ENCODE data around the gene IL12RB2.

IL12RB2 gene

GRCh38 chr1:67371043-67371442 lies 63.4 kb downstream of the IL12RB2 start:
- no peak for TF ChIP-seq CTCF (IDR thresholded peaks at IDR 0.05; ENCODE audit: unreplicated experiment in 3 of 3)
- H3K4me3 Mint-ChIP-seq, result no peak overlapping the region

GRCh38 chr1:67371681-67372080 lies 64.0 kb downstream of the IL12RB2 start:
- H3K4me1 Mint-ChIP-seq, result peaks cover 3% of the 10 kb centered on the region
- H3K36me3 Mint-ChIP-seq (ENCODE audit: low read depth), result no peaks in the 10 kb centered on the region
- H3K27ac Mint-ChIP-seq, result no peak overlapping the region
- no peak for TF ChIP-seq CTCF (IDR thresholded peaks at IDR 0.05; ENCODE audit: unreplicated experiment in 3 of 3)
- peaks cover 9% of the 10 kb centered on the region for H3K27me3 Mint-ChIP-seq (ENCODE audit: low read depth)
- H3K4me3 Mint-ChIP-seq, result no peak overlapping the region
- H3K9me3 Mint-ChIP-seq, result no peaks in the 10 kb centered on the region

More at GRCh38 chr1:67371043-67371442, 63.4 kb downstream of the IL12RB2 start:
- Mint-ChIP-seq H3K4me1 (peaks cover 3% of the 10 kb centered on the region), H3K27ac (no peak overlapping the region), H3K9me3 (no peaks in the 10 kb centered on the region), H3K36me3 (ENCODE audit: low read depth) (no peaks in the 10 kb centered on the region), H3K27me3 (ENCODE audit: low read depth) (peaks cover 9% of the 10 kb centered on the region)

- TF ChIP-seq CTCF (IDR thresholded peaks at IDR 0.05; ENCODE audit: unreplicated experiment in 3 of 3), result no peak
- Mint-ChIP-seq H3K4me1 (peaks cover 3% of the 10 kb centered on the region), H3K9me3 (no peaks in the 10 kb centered on the region)
Measured at GRCh38 chr1:67372136-67372535, 64.5 kb downstream of the IL12RB2 start.

GRCh38 chr1:67372898-67373297 lies 65.2 kb downstream of the IL12RB2 start:
- Mint-ChIP-seq H3K27ac (no peak overlapping the region), H3K4me1 (peaks cover 3% of the 10 kb centered on the region), H3K4me3 (no peak overlapping the region), H3K9me3 (no peaks in the 10 kb centered on the region), H3K27me3 (ENCODE audit: low read depth) (peaks cover 4% of the 10 kb centered on the region), H3K36me3 (ENCODE audit: low read depth) (no peaks in the 10 kb centered on the region)
- no peak for TF ChIP-seq CTCF (IDR thresholded peaks at IDR 0.05; ENCODE audit: unreplicated experiment in 3 of 3)

More at GRCh38 chr1:67372136-67372535, 64.5 kb downstream of the IL12RB2 start:
- H3K36me3 Mint-ChIP-seq (ENCODE audit: low read depth), result no peaks in the 10 kb centered on the region
- H3K27ac Mint-ChIP-seq, result no peak overlapping the region
- H3K4me3 Mint-ChIP-seq, result no peak overlapping the region
- peaks cover 7% of the 10 kb centered on the region for H3K27me3 Mint-ChIP-seq (ENCODE audit: low read depth)

- Mint-ChIP-seq H3K4me1 (peaks cover 3% of the 10 kb centered on the region), H3K27me3 (ENCODE audit: low read depth) (peaks cover 4% of the 10 kb centered on the region), H3K36me3 (ENCODE audit: low read depth) (no peaks in the 10 kb centered on the region), H3K4me3 (no peak overlapping the region), H3K27ac (no peak overlapping the region), H3K9me3 (no peaks in the 10 kb centered on the region)
- no peak for TF ChIP-seq CTCF (IDR thresholded peaks at IDR 0.05; ENCODE audit: unreplicated experiment in 3 of 3)
Measured at GRCh38 chr1:67376381-67376780, 68.7 kb downstream of the IL12RB2 start.

GRCh38 chr1:67377253-67377652 lies 69.6 kb downstream of the IL12RB2 start:
- H3K4me3 Mint-ChIP-seq, result no peak overlapping the region
- H3K4me1 Mint-ChIP-seq, result no peaks in the 10 kb centered on the region
- TF ChIP-seq CTCF (IDR thresholded peaks at IDR 0.05; ENCODE audit: unreplicated experiment in 3 of 3), result no peak
- H3K36me3 Mint-ChIP-seq (ENCODE audit: low read depth), result peaks cover 3% of the 10 kb centered on the region
- H3K27ac Mint-ChIP-seq, result no peak overlapping the region
- H3K27me3 Mint-ChIP-seq (ENCODE audit: low read depth), result peaks cover 4% of the 10 kb centered on the region
- H3K9me3 Mint-ChIP-seq, result no peaks in the 10 kb centered on the region
